NCI-H69 (cell line): ENCODE data around the gene CLEC16A.
A peak's percentile ranks its signal among the peaks of the same experiment; 100 is the strongest.
"Not testable (repeated sequence)": the region's sequence is repeated elsewhere in the genome, so short reads cannot be mapped to it uniquely, and the experiment has no call there.

ENCODE experiments used
- DNase-seq: peaks from one replicate; lab custom pipeline; 2025; lab: John Stamatoyannopoulos, UW

The CLEC16A gene

DNA sequence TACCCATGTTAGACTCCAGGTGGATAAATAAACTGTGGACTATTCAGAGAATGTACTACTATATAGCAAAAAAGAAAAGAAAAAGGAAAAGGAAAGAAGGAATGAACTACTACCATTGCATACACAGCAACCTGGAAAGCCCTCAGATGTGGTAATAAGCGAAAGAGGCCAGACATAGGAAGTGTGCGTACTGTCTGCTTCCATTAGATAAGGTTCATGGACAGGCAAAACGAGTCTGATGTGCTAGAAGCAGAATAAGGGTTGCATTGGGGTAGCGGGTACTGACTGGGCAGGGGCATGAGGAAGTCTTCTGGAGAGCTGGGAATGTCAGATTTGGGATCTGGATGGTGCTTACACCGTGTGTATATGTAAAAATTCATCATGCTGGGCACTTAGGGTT is 21.8 kb downstream of the CLEC16A start:
- DNase-seq, result no peak

DNA sequence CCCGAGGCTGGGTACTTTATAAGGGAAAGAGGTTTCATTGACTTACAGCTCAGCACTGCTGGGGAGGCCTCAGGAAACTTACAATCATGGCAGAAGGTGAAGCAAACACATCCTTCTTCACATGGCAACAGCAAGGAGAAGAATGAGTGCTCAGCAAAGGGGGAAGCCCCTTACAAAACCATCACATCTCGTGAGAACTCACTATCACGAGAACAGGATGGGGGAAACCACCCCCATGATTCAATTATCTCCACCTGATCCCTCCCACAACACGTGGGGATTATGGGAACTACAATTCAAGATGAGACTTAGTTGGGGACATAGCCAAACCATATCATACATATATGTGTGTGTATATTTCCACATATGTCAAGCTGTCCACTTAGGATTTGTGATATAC is 22.2 kb downstream of the CLEC16A start:
- DNase-seq, result not testable (repeated sequence)

DNA sequence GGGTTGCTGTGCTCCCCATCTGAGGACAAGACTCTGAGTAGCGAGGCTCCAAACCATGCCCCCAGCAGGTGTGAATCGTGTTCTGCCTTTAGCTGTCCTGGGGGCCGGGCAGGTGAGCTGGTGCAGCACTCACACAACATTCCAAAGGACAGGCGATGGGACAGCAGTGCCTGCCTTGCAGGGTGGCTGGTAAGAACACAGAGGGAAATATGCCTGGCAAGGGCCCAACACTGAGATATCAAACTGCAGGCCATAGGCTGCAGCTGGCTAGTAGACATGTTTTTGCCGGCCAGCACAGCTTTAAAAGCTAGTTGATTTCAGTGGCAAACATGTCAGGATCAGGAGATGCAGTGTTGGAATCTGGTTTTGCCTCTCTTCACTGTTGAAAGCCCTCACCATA is 23.6 kb downstream of the CLEC16A start:
- no peak for DNase-seq

DNA sequence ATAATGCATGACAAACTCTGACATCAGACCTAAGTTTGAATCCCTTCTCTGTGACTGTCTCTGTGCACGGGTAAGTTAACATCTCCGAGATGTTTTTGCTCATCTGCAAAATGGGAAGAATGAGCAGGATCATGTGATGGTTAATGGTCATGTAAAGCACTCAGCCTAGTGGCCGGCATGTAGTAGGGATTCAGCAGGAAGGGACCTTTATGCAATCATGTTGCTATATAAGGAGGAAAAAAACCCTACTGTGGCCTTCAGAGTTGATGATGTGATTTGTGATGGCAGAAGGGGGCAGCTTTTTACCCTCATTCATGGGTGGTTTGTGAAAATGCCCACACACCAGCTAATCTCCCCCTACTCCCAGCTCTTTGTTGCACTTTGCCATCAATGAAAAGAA is 24.1 kb downstream of the CLEC16A start:
- DNase-seq, result no peak

DNA sequence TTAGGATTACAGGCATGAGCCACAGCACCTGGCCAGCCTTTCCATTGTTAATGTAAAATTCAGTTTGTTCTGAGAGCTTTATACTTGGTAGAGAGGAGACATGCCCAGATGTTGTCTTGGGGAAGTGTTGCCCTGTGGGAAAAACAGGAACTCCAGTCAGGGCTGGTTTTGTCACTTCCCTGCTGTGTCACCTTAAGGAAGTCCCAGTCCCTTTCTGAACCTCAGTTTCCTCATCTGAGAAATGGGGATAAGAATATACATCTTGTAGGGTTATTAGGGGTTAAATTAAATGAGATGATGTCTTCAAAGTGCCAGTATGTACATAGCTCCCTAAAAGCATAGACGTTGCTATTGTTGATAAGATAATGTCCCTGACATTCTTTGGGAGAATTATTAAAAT is 25.3 kb downstream of the CLEC16A start:
- DNase-seq, result no peak

DNA sequence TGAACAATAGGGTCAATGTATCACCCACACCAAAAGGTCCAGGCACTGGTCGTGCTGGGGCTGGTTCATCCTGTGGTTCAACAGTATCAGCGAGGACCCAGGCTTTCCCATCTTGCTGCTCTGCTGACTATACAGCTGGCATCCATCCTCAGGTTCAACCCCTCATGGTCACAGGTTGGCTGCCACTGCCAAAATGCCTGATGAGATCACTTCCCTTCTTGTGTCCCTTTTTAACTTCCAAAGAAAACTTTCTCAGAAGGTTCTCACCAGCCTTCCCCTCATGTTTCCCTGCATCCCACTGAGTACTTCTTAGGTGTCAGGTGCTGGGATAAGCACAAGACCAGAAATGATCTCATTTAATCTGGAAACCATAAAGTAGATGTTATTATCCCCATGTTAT is 25.7 kb downstream of the CLEC16A start:
- no peak for DNase-seq

DNA sequence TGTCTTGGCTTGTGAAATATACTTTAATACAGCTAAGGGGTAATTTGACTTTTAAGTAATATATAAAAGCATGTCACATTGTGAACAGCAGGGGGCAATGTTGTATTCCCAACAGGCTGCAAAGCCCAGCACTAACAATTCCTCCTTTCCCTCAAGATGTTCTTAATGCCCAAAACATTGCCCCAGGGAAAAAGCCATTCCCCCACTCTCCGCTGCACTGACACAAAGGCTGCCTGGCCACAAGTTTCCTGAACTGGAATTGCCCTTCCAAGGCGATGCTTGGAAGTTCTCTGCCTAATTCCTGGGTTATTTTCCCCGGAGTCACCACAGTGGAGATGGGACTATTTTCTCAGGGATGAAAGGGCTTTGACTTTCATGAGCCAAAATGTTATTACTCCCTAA is 27.2 kb downstream of the CLEC16A start:
- peak; percentile 85 for DNase-seq

DNA sequence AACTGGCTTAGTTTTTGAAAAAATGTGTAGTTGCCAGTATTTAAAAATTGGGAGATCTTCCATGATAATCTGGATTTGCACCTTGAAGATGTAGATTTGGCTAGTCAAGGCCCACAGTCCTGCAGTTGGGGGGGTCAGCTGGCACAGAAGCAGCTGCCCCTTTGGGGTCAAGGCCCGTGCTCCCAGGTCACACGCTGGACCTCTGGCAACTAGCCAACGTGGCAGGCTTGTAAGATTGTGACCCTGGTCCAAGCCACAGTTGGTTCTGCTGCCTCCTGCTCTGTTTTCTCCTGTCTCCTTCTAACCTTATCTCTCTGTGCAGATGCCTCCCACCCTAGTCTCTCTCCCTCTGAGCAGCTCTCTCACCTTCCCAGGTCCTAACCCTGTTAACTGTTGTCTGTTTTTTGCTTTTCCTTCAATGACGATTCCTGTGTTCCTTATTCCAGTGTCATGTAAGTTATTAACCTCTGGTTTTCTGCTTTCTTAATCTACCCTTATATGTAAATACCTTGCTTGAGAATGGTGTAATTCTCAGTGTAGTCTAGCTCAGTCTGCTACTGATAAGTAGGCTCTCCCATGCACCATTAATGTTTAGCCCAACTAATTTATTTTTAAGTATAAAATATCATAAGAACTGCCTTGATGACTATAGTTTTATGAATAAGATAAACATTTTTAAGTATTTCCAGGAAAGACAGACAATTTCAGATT is 27.9 kb downstream of the CLEC16A start:
- DNase-seq, result no peak

DNA sequence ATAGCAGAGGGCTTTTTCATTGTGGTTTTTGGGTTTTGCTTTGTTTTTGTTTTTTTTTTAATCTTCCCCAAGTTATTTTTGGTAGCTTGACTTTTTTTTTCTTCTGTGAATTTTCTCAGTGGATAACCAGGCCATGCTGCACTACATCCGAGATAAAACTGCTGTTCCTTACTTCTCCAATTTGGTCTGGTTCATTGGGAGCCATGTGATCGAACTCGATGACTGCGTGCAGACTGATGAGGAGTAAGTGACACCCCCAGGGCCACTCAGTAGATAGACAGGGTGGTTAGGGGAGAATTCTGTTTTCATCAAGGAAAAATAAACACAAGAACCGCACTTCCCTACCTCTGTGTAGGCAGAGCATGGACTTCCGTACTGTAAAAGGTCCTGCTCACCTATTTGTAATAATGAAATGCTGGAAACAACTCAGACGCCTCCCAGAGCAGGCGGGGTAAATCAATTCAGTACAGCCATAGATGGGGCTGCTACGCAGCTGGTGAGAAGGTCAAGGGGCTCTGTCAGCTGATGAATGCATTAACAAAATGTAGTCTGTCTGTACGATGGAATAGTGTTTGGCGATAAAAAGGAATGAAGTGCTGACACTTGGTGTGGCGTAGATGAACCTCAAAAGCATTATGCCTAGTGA is 28.6 kb downstream of the CLEC16A start:
- no peak for DNase-seq

DNA sequence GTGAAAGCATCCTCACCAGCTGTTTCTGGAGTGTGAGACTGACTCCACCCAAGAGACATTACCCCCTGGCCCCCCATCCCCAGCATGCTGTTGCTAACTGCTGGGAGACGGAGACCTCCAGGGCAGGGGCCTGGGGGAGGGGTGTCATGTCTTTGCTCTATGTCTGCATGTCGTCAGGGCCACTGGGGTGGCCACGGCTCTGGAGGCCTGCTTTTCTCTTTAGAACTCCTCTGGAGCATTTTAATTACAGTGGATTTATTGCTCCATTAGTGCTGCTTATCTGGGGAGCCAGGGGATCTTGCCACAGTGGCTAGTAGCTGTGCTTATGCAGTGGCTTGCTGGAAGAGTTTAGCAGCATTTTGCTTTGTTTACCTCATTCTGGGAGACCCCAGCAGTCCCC is 32.3 kb downstream of the CLEC16A start:
- DNase-seq, result peak; percentile 53

DNA sequence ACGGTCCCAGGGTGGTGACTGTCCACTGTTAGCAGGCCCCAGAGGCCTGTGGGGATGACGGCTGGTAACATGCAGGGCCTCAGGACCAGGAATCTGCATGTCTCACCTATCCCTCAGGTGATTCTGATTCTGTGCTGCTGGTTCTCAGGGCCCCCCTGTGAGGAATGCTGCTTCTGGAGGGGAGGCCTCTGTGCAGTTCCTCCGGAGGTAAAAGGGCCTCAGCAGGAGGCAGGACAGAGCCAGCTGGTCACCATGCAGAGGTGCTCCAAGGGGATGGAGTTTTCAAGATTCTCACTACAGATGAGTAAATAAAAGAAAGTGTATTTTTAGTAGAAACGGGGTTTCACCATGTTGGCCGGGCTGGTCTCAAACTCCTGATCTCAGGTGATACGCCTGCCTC is 33.8 kb downstream of the CLEC16A start:
- DNase-seq, result no peak

DNA sequence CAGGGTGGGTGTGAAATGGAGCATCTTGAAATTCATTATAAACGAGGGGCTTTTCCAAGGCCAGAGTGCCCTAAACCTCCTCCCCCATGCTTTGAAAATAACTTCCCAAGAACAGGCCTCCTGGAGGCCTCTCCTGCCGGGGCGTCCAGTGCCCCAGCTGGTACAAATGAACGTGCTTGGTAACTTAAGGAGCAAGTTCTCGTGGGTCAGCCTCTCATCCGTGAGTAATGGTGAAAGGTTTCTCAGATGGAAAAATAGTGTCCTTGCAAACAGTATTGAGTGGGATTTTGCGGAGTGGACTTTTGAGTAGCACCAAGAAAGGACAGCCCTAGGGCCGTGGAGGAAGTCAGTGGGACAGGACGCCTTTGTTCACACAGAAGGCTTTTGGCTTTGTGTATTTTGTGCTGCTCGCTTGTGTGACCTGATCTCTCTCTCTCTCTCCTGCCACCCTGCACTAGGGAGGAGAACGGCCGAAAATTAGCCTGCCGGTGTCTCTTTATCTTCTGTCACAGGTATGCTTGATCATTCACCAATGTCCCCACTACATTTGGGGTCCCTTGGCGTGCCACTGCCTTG is 34.6 kb downstream of the CLEC16A start:
- DNase-seq, result no peak

DNA sequence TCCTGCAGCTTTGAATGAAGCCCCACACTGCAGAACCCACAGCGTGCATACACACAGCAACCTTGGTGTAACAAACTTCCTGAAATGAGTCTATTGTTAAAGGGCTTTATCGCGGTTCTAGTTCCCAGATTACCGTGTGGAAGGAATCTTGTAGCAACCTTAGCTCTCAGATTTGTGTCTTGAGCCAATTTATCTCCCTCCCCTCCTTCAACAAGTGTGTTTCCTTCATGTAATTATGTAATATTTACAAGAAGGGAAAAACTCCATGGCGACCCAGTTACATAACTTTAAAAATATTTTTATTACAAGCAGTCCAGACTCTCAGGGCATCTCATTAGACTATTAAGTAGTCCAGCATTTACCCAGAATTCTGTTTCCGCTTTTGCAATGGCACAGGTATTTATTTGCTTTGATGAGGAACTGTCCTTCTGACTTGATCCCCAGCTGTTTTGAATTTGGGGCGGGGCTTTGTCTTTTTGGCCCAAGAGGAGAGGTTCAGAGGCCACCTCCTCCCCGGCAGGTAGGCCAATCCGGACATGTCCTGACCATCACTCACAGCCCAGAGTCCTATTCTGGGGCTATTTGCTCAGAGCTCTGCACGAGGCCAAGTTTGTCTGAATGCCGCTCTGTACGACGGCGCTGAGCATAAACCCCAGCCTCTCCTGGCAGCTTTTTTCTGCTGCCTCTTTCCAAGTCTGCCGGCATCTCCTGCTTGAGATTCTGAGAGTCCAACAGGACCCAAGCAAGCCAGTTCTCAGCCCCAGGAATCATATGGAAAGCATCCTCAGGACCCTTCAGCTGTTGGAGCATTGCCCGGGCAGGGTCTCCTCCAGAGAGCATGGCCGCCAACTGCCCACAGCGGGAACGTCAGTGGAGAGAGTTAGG is 35.6 kb downstream of the CLEC16A start:
- DNase-seq, result no peak

DNA sequence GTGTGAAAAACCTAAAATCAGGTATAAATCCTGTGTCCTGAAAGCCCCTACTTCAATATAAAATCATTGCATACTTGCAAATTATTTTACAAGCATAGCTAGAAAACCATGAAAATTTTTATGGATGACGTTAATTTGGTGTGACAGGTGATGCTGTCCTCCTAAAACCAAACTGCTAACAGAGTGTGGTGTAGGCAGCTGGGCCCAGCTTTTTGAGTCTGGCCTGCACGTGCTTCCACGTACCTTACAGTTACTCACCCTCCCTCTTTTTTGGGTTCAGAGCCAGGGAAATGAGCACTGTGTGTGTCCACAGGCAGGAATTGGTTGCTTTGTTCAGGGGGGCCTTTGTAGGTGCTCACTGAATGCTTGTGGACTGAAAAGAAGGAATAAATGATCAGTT is 36.4 kb downstream of the CLEC16A start:
- no peak for DNase-seq

DNA sequence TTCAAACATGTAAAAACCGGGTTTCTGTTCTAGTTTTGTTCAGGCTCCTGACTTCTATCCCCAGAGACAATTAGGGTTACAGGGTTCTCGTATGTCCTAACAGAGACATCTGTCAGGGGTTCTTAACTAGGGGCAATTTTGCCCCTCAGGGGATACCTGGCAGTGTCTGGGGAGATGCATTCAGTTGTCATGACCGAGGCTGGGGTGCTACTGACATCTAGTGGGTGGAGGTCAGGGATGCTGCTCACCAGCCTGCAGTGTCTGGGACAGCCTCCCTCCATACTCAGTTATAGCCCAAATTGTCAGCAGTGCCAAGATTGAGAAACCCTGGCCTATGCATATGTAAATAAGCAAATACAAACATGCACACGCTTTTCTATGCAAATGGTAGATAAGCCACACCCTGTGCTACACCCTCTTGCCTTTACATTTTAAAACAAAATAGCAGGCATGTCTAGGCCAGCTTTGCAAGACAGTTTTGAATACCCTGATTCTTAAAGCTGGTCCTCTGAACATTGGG is 37.4 kb downstream of the CLEC16A start:
- peak; percentile 84 for DNase-seq

DNA sequence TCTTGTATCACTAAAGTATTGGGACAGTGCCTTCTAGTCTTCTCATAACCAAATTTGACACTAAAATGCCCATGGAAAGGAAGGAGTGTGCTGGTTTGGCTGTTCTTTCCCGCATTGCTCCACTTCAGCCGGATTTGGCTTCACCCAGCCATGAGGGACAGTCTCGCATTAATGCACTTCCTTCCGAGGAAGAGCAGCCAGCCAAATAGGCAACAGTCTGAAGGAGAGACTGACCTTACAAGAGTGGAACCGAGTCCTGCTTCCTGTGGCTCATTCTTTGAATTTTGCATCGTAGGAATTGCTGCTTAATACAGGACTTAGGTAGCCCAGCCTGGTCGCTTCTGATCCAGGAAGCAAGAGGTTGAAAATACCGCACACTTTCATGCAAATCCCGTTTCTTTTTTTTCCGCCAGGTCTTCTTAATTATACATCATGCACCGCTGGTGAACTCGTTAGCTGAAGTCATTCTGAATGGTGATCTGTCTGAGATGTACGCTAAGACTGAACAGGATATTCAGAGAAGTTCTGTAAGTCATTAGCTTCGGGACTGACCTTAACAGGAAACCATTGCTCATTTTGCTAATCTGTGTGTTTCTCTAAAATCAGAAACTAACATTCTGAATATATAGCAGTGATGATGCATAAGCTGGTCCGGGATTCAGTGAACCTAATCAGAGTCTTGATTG is 38.2 kb downstream of the CLEC16A start:
- no peak for DNase-seq

DNA sequence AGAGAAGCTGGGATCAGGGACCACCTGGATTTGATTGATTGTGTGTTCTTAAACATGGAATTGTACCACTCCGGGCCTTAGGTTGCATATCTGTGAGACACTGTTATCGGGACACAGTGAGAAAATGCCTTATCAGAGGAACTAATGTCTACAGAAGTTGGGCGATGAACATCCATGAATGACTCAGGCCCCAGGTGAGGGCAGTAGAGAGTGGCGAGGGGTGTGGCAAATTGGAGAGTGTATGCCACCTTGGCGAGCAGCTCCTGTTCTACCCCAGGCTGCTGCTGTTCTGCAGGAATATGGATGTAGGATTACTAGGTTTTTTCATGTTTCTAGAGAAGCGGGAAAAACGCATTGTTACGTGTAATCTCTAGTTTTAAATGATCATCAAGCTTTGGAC is 38.8 kb downstream of the CLEC16A start:
- peak; percentile 25 for DNase-seq

DNA sequence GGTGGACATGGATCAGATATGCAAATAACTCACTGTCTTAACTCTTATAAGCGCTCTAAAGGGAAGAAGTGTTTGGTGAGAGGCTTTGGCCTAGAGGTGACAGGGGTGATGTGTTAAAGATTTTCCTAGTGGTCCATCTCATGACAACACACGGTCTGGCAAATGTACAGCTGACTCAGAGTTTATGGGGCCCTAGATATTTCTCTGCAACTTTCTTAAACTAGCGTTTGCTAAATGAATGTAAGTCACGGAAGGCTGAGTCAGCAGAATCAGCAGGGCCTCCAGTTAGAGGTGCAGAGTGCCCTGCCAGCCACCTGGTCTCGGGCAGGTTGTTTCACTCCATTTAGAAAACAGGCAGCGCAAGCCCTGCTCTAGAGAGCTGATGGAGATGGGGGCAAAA is 40.1 kb downstream of the CLEC16A start:
- no peak for DNase-seq

DNA sequence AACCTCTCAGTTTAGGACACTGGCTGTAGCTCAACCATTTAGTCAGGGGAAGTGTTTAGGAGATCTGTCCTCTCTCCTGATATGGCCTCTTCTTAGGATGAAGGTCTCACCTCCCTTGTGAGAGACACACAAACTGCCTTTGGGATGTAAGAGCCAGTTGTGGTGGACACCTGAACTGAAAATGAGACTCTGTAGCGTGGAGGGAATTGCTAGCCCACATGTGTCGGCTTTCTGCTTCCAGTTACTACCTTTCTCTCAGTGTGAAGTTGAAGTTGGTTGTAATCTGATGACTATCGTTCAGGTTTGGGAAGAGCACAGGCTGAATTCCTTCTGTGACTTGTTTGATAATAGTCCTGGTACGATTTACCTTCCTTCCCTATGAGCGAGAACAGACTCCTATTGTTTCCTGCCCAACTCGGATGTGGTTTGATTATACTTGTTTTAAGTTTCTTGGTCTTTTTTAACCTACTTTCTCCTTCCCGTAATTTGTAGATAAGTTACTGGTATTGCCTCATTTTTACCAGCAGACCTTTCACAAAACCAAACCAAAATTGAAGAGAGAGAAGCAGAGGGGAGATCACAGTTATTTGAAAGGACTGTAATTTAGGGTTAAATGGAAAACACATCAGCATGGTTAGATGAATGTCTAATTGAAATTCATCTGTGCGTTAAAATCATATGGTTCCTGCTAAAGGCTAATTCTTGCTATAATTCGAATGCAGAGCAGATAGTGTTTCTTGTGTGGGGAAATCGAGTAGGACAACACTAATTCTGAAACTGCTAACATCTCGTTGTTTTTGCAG is 43.2 kb downstream of the CLEC16A start:
- no peak for DNase-seq

DNA sequence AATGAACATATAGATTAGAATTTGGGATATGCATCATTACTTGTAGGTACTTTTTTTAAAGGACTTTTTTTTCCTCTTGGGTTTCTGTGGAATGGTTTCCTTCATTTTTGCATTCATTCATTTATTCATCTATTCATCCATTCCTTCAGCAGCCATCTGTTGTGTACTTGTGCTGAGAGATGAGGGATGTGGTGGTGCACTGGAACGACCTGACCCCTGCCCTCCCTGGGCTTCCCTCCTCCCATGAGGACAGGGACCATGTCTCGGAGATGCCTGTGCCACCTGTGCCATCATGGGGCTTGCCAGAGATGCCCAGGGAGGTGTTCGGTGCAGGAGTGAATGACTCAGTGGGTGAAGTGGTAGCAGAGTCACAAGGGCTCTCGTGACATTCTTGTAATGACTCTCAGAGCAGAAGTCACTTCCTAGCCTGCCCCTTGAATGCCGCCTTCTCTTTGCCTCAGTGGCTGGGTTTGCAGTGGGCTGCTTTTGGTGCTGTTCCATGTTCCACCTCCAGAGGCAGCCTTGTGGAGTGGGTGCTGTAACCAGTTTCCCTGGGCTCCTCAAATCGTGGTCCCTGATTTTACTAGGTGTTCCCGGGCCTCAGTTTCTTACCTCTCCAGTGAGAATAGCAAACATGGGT is 43.9 kb downstream of the CLEC16A start:
- DNase-seq, result peak; percentile 28
